ENCODE data around the gene SNCA. TPM values are rescaled to one million over a fixed set of nuclear protein-coding genes. Genes with fewer than 3 reads are reported as not detected.

Gene SNCA
- total and polyA plus RNA-seq, 2 of the 8 experiments (the other 6 are each of a cell fraction or from before 2014, with no cell fraction given): 8.5 to 16.8 TPM

- no peak for TF ChIP-seq SUZ12 (IDR thresholded peaks at IDR 0.05; ENCODE audit: low read length)
- no peak for TF ChIP-seq MAFK (IDR thresholded peaks at IDR 0.05; ENCODE audit: low read depth, low read length)
- no peak for TF ChIP-seq CTBP2 (IDR thresholded peaks at IDR 0.05; ENCODE audit: borderline replicate concordance, insufficient read depth, insufficient read length, low read length)
- no peak for TF ChIP-seq ASH2L (IDR thresholded peaks at IDR 0.05; ENCODE audit: low read length)
- TF ChIP-seq BCL11A (IDR thresholded peaks at IDR 0.05; ENCODE audit: low read depth in 2 of 2, low read length in 2 of 2): no peak
Observed at GRCh38 chr4:89837993-89838390, 1.0 kb upstream of the SNCA start (continued).
